ENCODE results near the gene MBP.

The MBP gene

GRCh38 chr18:76996429-76996828 is 136.2 kb downstream of the MBP start:
- no peak for DNase-seq

DNA sequence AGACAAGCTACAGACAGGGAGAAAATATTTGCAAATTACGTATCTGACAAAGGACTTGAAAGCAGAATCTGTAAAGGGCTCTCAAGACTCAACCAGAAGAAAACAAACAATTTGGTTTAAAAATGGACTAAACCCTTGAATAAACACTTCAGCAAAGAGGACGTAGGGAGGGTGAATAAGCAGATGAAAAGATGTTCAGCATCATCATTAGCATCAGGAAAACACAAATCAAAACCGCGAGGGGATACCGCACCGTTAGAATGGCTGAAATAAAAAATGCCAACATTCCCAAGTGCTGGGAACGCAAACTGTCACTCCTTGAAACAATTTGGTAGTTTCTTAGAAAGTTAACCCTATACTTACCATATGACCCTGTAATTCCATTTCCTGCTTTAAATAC is 136.7 kb downstream of the MBP start:
- no peak for DNase-seq

GRCh38 chr18:76994086-76994654 is 138.4 kb downstream of the MBP start:
- no peak for DNase-seq

DNA sequence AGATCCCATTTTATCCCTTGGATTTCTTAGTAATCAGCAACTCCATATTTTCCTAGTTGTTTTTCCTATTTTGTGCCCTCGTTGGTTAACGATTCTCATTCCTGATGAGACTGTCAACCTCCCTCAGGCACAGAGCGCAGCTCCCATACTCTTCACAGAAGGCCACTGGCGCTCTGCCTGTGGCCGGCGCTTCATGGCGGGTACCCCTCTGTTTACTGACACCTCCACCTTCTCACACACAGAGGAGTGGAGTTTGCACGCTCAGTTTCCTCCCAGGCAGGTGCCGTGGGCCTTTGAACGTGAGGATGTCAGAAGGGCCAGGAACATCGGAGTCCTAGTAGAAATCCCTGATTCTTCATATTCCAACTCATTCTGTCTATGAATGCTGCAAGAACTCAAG is 139.0 kb downstream of the MBP start:
- DNase-seq, result no peak

- no peak for DNase-seq
Measured at GRCh38 chr18:76993085-76993382, 139.5 kb downstream of the MBP start.

- peak; percentile 27 for DNase-seq
Measured at GRCh38 chr18:76992226-76993084, 140.1 kb downstream of the MBP start.

GRCh38 chr18:76991021-76991688 is 141.4 kb downstream of the MBP start:
- no peak for DNase-seq

GRCh38 chr18:76990343-76991020 is 142.1 kb downstream of the MBP start:
- DNase-seq, result peak; percentile 62

- DNase-seq, result no peak
Measured at GRCh38 chr18:76989647-76990190, 142.9 kb downstream of the MBP start.

GRCh38 chr18:76988827-76989646 is 143.5 kb downstream of the MBP start:
- no peak for DNase-seq

GRCh38 chr18:76988031-76988826 is 144.4 kb downstream of the MBP start:
- no peak for DNase-seq

GRCh38 chr18:76986406-76986805 is 146.2 kb downstream of the MBP start:
- no peak for DNase-seq

GRCh38 chr18:76985951-76986236 is 146.7 kb downstream of the MBP start:
- DNase-seq, result no peak

DNA sequence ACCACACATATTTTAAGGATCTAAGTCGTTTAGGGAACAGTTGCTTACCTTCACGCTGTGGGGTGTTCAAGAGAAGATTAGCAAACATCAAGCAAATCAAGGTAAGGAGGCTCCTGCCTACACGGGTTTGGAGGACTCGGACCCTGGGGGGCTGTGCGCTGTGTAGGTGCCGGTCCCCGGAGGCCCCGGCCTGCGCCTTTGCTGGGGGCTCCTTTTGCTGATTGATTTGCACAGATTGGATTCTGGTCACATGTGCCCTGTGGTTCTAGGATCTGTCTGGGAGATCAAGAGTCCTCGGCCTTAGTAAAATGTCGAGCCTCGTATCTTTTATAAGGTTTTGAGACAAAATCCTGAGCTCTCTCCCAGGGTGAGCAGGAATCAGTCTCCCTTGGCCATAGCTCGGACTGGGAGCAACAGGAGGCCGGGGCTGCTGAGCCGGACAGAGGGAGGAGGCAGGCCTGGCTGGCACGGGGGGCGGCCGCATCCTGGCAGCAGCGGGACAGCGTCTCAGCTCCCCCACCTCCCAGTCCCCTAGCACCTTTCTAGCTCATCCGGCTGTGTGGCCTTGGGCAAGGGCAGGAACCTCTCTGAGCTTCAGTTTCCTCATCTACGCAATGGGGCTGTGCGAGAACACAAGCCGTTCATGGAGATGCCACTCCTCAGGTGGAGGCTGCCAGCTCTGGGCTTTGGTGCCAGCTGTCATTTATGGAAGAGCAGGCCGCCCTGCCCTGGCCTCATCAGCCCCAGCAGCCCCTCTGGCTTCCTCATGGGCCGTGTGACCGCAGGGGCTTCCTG is 147.2 kb downstream of the MBP start:
- DNase-seq, result no peak

- no peak for DNase-seq
Measured at GRCh38 chr18:76984193-76985155, 148.1 kb downstream of the MBP start.

GRCh38 chr18:76983613-76984051 is 149.0 kb downstream of the MBP start:
- no peak for DNase-seq

DNA sequence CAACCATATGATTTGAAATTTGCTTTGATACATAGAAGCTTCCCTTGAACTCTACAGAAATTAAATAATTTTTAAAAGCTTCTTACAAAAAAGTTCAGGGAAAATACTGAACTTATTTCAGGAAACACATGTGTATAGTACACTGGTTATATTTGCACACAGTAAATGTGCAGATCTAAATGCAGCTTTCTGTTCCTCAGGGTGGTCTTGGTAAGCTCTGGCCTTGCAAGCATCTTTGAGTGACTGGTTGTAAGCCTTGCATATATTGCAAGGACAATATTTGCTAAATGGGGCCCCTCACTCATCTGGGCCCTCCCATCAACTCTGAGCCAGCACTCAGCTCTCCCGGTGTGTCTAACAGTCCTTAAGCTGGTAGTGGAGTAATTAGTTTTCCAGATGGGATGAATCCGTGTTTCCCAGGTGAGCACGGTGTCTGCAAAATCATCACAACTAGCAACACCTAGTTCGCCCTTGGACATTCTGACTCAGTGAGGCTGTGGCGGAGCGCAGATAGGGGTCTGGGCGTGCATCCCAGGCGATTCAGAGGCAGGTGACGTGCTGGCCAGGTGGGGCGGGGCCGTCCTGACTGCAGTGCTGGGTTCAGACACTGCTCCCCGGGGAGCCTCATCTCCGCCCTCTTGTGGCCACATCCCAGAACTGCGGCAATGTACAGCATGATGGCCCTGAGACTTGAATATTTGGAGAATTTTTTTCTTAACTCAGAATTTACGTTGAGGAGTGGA is 149.6 kb downstream of the MBP start:
- DNase-seq, result peak; percentile 83

- no peak for DNase-seq
Measured at GRCh38 chr18:76982038-76982437, 150.5 kb downstream of the MBP start.

DNA sequence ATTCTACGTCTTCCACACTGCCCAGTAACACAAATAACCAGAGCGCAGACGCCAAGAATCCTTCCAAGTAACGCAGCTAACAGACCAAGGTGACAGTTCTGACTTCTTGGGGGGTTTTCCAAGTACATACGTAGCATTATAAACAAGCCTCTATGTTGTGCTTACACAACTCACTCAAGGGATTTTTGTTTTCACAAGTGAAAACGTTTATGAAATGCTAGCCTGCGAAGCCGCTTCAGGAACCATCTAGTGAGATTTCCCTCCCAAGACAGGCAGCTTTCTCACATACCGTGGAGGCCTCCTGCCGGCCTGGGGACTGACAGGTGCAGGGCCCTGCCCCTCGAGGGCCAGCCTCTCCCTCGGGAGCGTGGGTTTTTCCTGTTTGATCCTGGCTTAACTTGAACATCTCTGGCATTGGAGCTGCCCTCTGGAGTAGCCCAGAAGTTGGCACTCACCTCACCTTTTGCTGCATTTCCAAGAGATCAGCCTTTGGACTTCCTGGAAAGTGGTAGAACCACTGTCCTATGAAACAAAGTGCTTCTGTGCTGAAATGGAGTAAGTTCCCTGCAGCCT is 151.1 kb downstream of the MBP start:
- peak; percentile 40 for DNase-seq
